ENCODE measurements around the gene NSD2. TPM values are rescaled to one million over a fixed set of nuclear protein-coding genes. Genes with fewer than 3 reads are reported as not detected.

NSD2 gene
- total and polyA plus RNA-seq, 7 donors, result 7.2 to 57.9 (median 36.0) TPM

DNA sequence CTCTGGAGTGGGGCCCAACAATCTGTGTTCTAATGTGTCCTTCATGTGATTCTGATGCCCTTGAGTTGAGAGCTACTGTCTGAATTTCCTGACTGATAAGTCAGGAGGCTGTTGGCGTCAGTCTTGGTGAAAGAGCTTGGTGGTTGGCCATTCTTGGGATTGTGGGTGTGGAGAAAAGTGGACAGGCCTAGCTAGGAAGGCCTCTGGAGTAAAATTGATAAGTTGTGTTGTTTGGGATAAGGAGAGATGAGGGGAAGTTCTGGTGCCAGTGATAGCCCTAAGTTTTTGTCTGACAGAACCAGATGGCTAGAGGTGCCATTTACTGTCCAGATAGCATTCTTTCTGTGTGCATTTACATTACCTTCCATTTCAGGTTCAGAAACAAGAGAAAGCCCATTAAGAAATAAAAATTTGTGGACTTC is 11.7 kb downstream of the NSD2 start:
- Histone ChIP-seq H3K27ac (no peak overlapping the region), H3K9me3 (no peaks in the 10 kb centered on the region), H3K36me3 (no peaks in the 10 kb centered on the region), H3K27me3 (no peaks in the 10 kb centered on the region), H3K4me1 (peaks cover 0 to 5% (median 0%) of the 10 kb centered on the region in 4 donors), H3K4me3 (no peak overlapping the region)
- DNase-seq, result no peak
- no peak for TF ChIP-seq EP300 (IDR thresholded peaks at IDR 0.05)
- TF ChIP-seq POLR2AphosphoS5 (IDR thresholded peaks at IDR 0.05), result no peak
- TF ChIP-seq, protein P1, sequence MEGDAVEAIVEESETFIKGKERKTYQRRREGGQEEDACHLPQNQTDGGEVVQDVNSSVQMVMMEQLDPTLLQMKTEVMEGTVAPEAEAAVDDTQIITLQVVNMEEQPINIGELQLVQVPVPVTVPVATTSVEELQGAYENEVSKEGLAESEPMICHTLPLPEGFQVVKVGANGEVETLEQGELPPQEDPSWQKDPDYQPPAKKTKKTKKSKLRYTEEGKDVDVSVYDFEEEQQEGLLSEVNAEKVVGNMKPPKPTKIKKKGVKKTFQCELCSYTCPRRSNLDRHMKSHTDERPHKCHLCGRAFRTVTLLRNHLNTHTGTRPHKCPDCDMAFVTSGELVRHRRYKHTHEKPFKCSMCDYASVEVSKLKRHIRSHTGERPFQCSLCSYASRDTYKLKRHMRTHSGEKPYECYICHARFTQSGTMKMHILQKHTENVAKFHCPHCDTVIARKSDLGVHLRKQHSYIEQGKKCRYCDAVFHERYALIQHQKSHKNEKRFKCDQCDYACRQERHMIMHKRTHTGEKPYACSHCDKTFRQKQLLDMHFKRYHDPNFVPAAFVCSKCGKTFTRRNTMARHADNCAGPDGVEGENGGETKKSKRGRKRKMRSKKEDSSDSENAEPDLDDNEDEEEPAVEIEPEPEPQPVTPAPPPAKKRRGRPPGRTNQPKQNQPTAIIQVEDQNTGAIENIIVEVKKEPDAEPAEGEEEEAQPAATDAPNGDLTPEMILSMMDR (IDR thresholded peaks at IDR 0.05), result no peak
- no peak for TF ChIP-seq POLR2A (IDR thresholded peaks at IDR 0.05)
- intact Hi-C loops (cut with DNase I), result no loop called here
- WGBS, 2 donors, result 96 to 97% methylated on average over 1 of the region's 1 CpG

DNA sequence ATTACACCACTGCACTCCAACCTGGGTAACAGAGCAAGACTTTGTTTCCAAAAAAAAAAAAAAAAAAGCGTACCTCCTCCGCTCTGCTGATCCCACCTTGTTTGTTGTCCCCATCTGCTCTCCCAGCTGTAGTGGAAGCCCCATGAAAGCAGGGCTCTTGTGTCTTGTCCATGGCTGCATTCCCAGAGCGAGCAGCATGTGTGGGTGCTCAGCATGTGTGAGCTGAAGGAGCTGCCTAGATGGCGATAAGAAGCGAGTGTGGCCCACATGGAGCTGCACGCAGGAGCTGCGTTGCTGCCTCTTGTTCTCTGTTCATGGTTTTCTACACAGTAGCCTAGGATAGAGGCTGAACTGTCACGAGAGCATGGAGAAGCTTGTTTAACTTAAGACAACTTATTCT is 12.4 kb downstream of the NSD2 start:
- Histone ChIP-seq H3K27ac (no peak overlapping the region), H3K4me1 (peaks cover 0 to 5% (median 0%) of the 10 kb centered on the region in 4 donors), H3K36me3 (no peaks in the 10 kb centered on the region), H3K27me3 (no peaks in the 10 kb centered on the region), H3K4me3 (no peak overlapping the region), H3K9me3 (no peaks in the 10 kb centered on the region)
- DNase-seq, result no peak
- intact Hi-C loops (cut with DNase I), result no loop called here
- WGBS, 2 donors, result 92 to 93% methylated on average over 8 of the region's 8 CpGs
- TF ChIP-seq POLR2AphosphoS5 (IDR thresholded peaks at IDR 0.05), result no peak
- TF ChIP-seq POLR2A (IDR thresholded peaks at IDR 0.05), result no peak
- TF ChIP-seq EP300 (IDR thresholded peaks at IDR 0.05), result no peak
- TF ChIP-seq, protein P1 (IDR thresholded peaks at IDR 0.05), result no peak

DNA sequence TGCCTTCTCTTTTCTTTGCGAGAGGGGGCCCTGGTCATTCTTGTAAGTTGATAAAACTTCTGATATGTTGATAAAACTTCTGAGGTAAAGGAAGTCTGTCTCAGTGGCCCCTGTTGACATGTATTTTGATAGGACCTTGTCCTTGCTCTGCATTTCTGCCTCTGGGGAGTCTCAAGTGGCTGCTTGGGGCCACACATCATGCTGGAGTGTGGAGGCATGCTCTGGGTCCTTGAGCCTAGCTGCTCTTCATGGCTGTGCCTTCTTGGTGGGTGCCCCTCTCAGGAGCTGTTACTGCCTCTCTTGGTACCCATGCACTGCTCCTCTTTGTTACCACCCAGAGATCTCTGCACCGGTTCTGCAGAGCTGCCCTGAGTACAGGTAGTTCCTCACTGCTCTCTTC is 14.2 kb downstream of the NSD2 start:
- H3K27ac ChIP-seq, result no peak overlapping the region
- no peak overlapping the region for H3K4me3 ChIP-seq
- H3K36me3 ChIP-seq, result no peaks in the 10 kb centered on the region
- TF ChIP-seq POLR2A (IDR thresholded peaks at IDR 0.05) (no peak), POLR2AphosphoS5 (IDR thresholded peaks at IDR 0.05) (no peak), EP300 (IDR thresholded peaks at IDR 0.05) (no peak)
- TF ChIP-seq, protein P1 (IDR thresholded peaks at IDR 0.05), result no peak
- no peaks in the 10 kb centered on the region for H3K27me3 ChIP-seq
- no peak for DNase-seq
- WGBS, 2 donors, result 82 to 89% methylated on average over 2 of the region's 2 CpGs
- intact Hi-C loops (cut with DNase I), result no loop called here
- H3K9me3 ChIP-seq, result no peaks in the 10 kb centered on the region
- H3K4me1 ChIP-seq, result peaks cover 0 to 5% (median 0%) of the 10 kb centered on the region in 4 donors

DNA sequence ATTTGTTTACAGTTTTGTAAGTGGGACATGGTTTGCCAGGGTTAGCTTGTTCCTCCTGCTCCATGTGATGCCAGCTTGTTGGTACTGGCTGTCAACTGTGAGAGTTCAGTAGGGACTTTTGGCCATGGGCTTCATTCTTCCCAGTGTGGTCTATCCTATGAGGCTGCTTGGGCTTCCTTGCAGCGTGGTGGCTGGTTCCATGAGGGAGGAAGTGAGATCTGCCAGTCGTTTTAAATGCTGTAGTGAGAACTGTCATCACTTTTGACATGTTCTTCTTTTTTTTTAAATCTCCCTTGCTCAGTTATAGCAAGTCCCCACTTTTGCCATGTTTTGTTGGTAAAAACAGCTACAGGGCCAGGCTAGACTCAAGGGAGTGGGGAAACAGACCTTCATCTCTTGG is 15.9 kb downstream of the NSD2 start:
- no peaks in the 10 kb centered on the region for H3K9me3 ChIP-seq
- WGBS, 2 donors, result 37 to 61% methylated on average over 2 of the region's 2 CpGs
- H3K27me3 ChIP-seq, result no peaks in the 10 kb centered on the region
- intact Hi-C loops (cut with DNase I), result no loop called here
- TF ChIP-seq, protein P1 (IDR thresholded peaks at IDR 0.05), result no peak
- TF ChIP-seq POLR2A (IDR thresholded peaks at IDR 0.05) (no peak), EP300 (IDR thresholded peaks at IDR 0.05) (no peak), POLR2AphosphoS5 (IDR thresholded peaks at IDR 0.05) (no peak)
- no peak for DNase-seq
- H3K4me1 ChIP-seq, result peaks cover 0 to 5% (median 0%) of the 10 kb centered on the region in 4 donors
- no peaks in the 10 kb centered on the region for H3K36me3 ChIP-seq
- no peak overlapping the region for H3K4me3 ChIP-seq
- H3K27ac ChIP-seq, result no peak overlapping the region

DNA sequence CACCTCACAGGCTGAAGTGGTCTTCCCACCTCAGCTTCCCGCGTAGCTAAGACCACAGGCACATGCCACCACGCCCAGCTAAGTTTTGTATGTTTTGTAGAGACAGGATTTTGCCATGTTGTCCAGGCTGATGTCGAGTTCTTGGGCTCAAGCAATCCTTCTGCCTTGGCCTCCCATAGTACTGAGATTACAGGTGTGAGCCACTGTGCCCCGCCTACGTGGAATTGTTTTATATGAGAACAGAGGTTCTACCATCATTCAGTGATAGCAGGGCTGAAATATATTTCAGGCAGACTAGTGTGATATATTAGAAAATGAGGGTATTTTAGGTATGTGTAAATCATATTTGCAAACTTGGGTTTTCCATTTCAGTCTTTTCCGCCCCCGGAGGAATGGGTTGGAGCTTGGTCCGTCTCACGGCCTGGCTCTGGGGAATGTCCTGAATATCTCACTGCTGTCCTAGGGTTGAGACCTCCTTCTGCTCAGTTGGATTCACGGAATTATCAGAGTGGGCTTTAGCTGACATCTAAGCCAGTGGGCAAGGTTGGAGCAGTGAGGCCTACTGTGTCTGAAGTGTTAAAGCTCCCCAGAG is 19.9 kb downstream of the NSD2 start:
- H3K36me3 ChIP-seq, result no peaks in the 10 kb centered on the region
- intact Hi-C loops (cut with DNase I), result no loop called here
- H3K9me3 ChIP-seq, result no peaks in the 10 kb centered on the region
- WGBS, 2 donors, result 82 to 92% methylated on average over 11 of the region's 11 CpGs
- H3K27ac ChIP-seq, result no peak overlapping the region
- peaks cover 0 to 5% (median 0%) of the 10 kb centered on the region in 4 donors for H3K4me1 ChIP-seq
- H3K27me3 ChIP-seq, result no peaks in the 10 kb centered on the region
- TF ChIP-seq POLR2AphosphoS5 (IDR thresholded peaks at IDR 0.05) (no peak), EP300 (IDR thresholded peaks at IDR 0.05) (no peak), POLR2A (IDR thresholded peaks at IDR 0.05) (no peak)
- TF ChIP-seq, protein P1 (IDR thresholded peaks at IDR 0.05), result no peak
- no peak overlapping the region for H3K4me3 ChIP-seq
- no peak for DNase-seq

All from sigmoid colon (tissue), 7 donors.